GM19023 (cell line): Measurements from ENCODE around the gene ACSL5.

ENCODE experiments used
- ATAC-seq: cut with Tn5 transposase; IDR thresholded peaks from one replicate; pipeline ENCODE4 v1.9.1; 2021; ENCODE audit warnings: mild to moderate bottlenecking, moderate library complexity; ENCODE audit not compliant: unreplicated experiment

The ACSL5 gene

GRCh38 chr10:112373912-112374338 is at the start of gene ACSL5:
Gene ACSL5 (plus strand): TSS chr10:112374116. CDS start chr10:112394947, 20,831 bp downstream.
- no peak for ATAC-seq

- no peak for ATAC-seq
Observed at GRCh38 chr10:112327678-112328077, 46.2 kb upstream of the ACSL5 start.

- no peak for ATAC-seq
Observed at GRCh38 chr10:112330162-112330561, 43.8 kb upstream of the ACSL5 start.

GRCh38 chr10:112330607-112331160 is 43.2 kb upstream of the ACSL5 start:
- ATAC-seq = no peak

GRCh38 chr10:112332022-112332421 is 41.9 kb upstream of the ACSL5 start:
- no peak for ATAC-seq

GRCh38 chr10:112332509-112333228 is 41.2 kb upstream of the ACSL5 start:
- no peak for ATAC-seq

- ATAC-seq = no peak
Observed at GRCh38 chr10:112333452-112333851, 40.5 kb upstream of the ACSL5 start.

GRCh38 chr10:112335111-112335867 is 38.6 kb upstream of the ACSL5 start:
- ATAC-seq = no peak

- no peak for ATAC-seq
Observed at GRCh38 chr10:112335868-112336265, 38.0 kb upstream of the ACSL5 start.

GRCh38 chr10:112336556-112337201 is 37.2 kb upstream of the ACSL5 start:
- ATAC-seq = no peak

- ATAC-seq = no peak
Observed at GRCh38 chr10:112338957-112339356, 35.0 kb upstream of the ACSL5 start.

GRCh38 chr10:112340601-112341000 is 33.3 kb upstream of the ACSL5 start:
- no peak for ATAC-seq

GRCh38 chr10:112343056-112343806 is 30.7 kb upstream of the ACSL5 start:
- ATAC-seq = no peak

GRCh38 chr10:112344261-112344660 is 29.7 kb upstream of the ACSL5 start:
- ATAC-seq = no peak

- no peak for ATAC-seq
Observed at GRCh38 chr10:112345202-112345601, 28.7 kb upstream of the ACSL5 start.

GRCh38 chr10:112345743-112346142 is 28.2 kb upstream of the ACSL5 start:
- ATAC-seq = no peak

GRCh38 chr10:112346774-112347173 is 27.1 kb upstream of the ACSL5 start:
- ATAC-seq = no peak

GRCh38 chr10:112347709-112348671 is 25.9 kb upstream of the ACSL5 start:
- no peak for ATAC-seq

- ATAC-seq = no peak
Observed at GRCh38 chr10:112348759-112349158, 25.2 kb upstream of the ACSL5 start.
